Vagina (tissue), 2 donors: ENCODE measurements around the gene RPL36.

Source experiments
- POLR2A ChIP-seq, 2 donors: fragments of 450-650 bp; IDR thresholded peaks; one replicate each; pipeline ENCODE4 v1.6.1; 2017; ENCODE audit warnings: antibody characterized with exemption in 2 of 2, mild to moderate bottlenecking in 2 of 2, moderate library complexity in 2 of 2
- TF ChIP-seq, protein P1 (sequence below), 3 experiments: fragments of 450-650 bp in 2 of 3; fragments of 200-600 bp in 1 of 3; sonication (generic) in 1 of 3; IDR thresholded peaks; one replicate each; pipeline ENCODE4 v1.5.1; 2017 to 2019; ENCODE audit warnings: antibody characterized with exemption in 3 of 3, mild to moderate bottlenecking in 2 of 3, moderate library complexity in 2 of 3

DNA sequence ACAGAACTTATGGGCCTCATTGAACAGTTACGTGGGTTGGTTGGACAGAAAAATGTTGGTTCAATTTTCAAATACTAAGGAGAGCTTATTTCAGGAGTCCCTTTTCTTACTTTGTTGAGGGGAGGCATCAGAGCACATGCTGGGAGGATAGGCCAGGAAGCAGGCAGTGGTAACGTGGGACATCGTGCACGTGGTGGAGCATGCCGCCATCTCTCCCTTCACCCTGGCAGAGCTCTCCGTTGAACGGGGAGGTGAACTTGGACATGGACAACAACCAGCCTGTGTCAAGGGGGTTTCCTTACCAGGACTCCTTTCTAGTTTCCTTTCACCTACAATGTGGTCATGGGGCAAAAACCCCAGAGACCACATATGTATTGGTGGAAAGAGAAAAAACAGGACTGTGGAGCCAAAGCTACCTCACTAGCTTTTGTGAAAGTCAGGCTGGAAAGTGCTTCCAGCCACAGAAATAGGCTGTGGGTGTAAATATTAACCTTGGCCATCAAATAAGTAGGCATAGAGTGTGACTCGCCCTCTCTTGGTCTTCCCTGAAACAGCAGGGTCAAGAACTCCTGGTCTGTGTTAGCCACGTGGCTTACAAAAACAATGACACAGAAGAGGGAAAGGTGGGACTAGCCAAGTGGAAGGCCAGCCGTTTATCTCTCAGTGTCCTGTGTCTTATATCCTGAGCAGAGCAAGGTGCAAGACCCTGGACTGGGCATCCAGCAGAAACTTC lies 24.1 kb upstream of the RPL36 start:
- TF ChIP-seq, protein P1, sequence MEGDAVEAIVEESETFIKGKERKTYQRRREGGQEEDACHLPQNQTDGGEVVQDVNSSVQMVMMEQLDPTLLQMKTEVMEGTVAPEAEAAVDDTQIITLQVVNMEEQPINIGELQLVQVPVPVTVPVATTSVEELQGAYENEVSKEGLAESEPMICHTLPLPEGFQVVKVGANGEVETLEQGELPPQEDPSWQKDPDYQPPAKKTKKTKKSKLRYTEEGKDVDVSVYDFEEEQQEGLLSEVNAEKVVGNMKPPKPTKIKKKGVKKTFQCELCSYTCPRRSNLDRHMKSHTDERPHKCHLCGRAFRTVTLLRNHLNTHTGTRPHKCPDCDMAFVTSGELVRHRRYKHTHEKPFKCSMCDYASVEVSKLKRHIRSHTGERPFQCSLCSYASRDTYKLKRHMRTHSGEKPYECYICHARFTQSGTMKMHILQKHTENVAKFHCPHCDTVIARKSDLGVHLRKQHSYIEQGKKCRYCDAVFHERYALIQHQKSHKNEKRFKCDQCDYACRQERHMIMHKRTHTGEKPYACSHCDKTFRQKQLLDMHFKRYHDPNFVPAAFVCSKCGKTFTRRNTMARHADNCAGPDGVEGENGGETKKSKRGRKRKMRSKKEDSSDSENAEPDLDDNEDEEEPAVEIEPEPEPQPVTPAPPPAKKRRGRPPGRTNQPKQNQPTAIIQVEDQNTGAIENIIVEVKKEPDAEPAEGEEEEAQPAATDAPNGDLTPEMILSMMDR (IDR thresholded peaks at IDR 0.05) = no peak
- TF ChIP-seq POLR2A (IDR thresholded peaks at IDR 0.05) = no peak
